ENCODE results near the gene GAA. TPM values are rescaled to one million over a fixed set of nuclear protein-coding genes. Genes with fewer than 3 reads are reported as not detected.
"Not testable (repeated sequence)": the region's sequence is repeated elsewhere in the genome, so short reads cannot be mapped to it uniquely, and the experiment has no call there.

Gene GAA
- total RNA-seq, 1 donor from 2014 or later, result 120 TPM

DNA sequence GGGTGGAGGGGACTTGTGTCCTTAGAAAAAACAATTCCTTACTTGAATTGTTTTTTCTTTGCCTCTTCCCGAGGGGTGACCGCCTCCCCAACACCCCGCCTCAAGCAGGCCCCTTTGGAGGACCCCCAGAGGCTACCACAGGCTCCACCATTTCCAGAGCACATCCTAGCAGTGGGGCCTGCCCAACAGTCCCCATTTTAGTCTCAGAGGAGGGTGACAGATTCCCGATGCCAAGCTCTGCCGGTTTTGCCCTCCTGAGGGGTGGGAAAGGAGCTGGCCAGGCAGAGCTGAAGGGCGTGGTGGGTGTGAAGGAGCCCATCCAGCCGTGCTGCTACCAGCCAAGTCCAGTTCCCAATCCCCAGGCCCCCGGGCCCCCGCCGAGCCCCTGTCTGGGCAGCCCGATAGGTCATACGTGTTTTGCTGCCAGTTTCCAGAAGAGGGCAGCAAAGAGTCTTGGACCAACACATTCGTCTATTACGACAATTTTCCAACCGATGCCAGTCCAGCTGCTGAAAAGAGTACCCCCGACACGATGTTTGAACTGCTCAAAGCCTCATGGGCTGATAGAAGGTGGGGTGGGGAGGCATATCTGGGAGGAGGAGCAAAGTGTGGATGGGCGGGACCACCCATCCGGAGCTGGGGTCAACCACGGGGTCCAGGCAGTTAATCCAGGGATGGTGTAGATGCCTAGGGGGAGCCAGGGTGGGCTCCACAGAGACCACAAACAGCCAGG, 18.8 kb upstream of the GAA start:
- DNase-seq (ENCODE audit: low read depth), result peak; percentile 77

DNA sequence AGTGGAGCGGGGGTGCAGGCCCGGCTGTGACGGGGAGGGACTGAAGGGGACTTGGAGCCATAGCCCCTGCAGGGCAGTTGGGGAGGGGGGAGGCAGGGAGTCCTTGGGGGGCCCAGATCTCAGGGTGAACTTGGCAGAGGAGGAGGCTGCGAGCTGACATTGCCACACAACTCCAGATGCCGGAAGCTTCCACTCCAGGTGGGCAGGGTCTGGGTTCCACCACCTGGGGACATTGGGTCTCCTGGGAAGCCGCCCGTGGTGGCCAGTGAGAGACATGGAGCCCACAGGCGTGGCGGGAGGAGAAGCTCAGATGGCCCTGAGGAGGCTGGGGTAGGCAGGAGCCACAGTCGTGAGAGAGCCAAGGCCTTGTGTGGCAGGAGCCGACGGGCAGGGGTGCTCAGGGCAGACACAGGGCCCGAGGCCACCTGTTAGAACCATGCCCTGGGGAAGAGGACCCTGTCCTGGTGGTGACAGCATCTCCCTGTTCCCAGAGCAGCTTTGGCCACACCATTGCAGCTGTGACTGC, 18.2 kb upstream of the GAA start:
- DNase-seq (ENCODE audit: low read depth), result no peak

- DNase-seq (ENCODE audit: low read depth), result no peak
Observed at GRCh38 chr17:80084773-80085172, 16.6 kb upstream of the GAA start.

DNA sequence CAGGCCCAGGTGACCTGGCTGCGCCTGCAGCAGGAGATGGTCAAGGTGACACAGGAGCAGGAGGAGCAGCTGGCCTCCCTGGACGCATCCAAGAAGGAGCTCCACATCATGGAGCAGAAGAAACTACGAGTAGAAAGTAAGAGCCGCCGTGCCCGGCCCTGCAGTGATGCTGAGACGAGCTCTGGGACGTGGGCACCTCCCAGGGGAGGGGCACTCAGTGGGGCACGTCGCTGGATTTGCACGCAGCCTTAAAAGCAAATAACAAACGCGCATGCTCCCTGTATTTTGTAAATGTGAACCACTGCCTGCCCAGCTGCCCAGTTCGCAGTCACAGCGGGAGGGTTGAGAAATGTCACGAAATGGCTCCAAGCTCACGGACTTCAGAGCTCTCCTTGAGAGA, 15.3 kb upstream of the GAA start:
- DNase-seq (ENCODE audit: low read depth), result no peak

DNA sequence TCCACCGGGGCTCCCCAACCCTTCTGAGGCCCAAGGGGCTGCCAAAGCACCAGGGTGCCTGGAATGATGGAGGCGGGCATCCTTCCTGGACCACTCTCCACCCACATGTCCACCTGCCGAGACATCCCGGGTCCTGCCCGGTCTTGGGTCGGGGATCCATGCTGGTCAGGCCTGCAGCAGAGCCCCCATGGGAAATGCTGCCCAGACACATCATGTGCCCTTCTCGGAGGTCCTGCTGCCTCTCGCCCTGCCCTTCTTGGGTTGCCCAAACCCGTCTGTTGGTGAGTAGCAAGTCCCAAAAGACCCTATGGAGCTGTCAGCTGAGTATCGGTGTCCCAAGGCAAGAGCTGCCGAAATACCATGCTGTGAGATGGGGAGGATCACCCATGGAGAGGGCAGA, 14.8 kb upstream of the GAA start:
- no peak for DNase-seq (ENCODE audit: low read depth)

DNA sequence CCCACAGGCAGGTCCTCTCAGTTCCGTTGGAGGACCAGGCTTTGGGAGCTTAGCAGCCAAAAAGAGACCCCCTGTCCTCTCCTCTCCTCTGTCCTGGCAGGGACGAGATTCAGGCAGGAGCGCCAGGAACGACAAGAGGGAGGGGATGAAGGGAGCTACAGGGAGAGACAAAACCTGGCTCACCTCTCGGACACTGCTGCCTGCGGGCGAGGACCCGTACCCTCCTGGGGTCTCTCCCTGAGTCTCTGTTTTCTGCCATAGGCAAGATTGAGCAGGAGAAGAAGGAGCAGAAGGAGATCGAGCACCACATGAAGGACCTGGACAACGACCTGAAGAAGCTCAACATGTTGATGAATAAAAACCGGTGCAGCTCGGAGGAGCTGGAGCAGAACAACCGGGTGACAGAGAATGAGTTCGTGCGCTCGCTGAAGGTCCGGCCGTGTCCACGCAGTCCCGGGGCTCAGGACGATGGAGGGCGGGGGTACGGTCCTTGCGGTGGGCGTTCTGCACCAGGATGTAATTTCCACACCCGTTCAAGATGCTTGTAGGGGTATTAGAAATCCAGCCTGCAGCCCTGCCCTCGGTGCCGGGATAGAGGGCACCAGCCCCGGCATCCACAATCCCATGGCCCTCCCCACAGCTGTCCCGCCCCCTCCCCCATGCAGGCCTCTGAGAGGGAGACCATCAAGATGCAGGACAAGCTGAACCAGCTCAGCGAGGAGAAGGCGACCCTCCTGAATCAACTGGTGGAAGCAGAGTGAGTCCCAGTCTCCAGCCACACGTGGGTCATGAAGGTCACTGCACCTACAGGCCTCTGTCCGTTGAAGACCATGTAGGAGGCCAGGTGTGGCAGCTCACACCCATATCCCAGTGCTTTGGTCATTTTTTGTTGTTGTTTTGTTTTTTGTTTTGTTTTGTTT, 13.8 kb upstream of the GAA start:
- no peak for DNase-seq (ENCODE audit: low read depth)

GRCh38 chr17:80089762-80090161, 11.6 kb upstream of the GAA start:
- no peak for DNase-seq (ENCODE audit: low read depth)

DNA sequence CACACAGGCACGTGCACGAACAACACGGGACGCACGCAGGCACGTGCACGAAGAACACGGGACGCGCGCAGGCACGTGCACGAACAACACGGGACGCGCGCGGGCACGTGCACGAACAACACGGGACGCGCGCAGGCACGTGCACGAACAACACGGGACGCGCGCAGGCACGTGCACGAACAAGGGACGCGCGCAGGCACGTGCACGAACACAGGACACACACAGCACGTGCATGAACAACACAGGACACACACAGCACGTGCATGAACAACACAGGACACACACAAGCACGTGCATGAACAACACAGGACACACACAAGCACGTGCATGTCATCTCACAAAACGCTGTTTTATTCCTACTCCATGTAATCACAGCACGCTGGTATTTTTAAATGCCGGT, 11.2 kb upstream of the GAA start:
- not testable (repeated sequence) for DNase-seq (ENCODE audit: low read depth)

DNA sequence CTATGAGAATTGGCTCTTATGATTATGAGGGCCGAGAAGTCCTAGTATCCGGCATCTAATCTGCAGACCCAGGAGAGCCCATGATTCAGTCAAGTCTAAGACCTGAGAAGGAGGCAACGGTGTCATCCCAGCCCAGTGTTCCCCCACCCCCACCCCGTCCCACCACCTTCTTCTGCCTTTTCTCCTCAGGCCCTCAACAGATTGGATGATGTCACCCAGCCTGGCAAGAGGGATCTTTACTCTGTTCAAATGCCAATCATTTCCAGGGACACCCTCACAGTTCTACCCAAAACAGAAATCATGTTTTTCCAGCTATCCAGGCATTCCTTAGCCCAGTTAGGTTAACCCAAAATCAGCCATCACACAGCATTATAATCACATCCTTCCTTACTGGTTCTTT, 10.0 kb upstream of the GAA start:
- DNase-seq (ENCODE audit: low read depth), result no peak

DNA sequence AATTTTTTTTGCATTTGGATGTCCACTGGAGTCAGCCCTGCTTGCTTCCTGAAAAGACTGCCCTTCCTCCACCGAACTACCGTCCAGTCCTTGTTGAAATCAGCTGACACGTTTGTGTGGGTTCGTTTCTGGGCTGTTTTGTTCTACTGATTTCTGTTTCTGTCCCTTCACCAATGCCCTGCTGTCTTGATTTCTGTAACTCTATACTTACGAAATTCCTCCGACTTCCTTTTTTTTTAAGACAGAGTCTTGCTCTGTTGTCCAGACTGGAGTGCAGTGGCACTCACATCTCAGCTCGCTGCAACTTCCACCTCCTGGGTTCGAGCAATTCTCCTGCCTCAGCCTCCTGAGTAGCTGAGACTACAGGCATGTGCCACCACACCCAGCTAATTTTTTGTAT, 8.4 kb upstream of the GAA start:
- DNase-seq (ENCODE audit: low read depth), result no peak

DNA sequence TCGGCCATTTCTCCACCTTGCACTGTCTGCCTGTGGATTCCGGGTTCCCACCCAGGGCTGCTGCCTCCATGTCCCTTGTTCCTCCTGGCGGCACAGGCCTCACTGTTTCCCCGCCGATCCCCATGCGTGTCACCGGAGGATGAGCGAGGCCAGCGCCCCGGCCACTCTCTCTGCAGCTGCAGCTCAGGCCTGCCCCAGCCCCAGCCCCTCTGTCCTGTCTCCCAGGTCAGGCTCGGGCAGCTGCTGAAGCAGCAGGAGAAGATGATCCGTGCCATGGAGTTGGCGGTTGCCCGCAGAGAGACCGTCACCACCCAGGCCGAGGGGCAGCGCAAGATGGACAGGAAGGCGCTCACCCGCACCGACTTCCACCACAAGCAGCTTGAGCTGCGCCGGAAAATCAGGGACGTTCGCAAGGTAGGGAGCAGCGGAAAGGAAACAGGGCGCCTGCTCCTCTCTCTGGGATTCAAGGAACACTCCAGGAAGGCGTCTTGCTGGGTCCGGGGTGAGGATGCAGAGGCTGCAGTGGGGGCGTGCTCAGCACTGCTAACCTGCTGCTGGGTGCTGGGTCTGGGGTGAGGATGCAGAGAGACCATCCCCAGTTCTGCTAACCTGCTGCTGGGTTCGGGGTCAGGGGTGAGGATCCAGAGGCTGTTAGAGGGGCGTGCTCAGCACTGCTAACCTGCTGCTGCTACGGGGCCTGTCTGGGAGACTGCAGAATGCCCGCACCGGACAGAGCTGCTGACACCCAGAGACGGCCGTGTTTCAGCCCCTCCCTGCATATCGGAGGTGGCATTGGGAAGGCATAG, 6.1 kb upstream of the GAA start:
- no peak for DNase-seq (ENCODE audit: low read depth)

- DNase-seq (ENCODE audit: low read depth), result peak; percentile 56
Observed at GRCh38 chr17:80095844-80096475, 5.4 kb upstream of the GAA start.

DNA sequence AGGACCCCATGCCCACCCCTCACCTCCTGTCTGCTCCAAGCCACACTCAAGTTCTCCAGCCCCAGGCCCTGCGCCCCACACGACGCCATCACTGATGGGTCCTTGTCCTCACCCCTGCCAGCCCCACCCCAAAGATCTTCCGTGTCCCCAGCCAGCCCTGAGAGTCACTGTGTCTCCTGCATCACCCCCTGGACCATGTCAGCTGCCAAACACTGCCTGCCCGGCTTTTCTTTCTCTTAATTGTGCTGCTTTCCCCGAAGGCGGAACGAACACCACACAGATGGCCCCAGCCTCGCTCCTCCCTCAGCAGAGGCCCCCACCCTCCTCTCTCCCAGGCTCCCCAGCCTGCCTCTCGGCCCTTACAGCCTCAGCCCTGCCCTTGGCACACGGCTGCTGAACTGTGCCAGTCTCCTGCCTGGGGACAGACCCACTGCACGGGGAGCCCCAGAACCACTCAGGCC, 4.8 kb upstream of the GAA start:
- peak; percentile 10 for DNase-seq (ENCODE audit: low read depth)

DNA sequence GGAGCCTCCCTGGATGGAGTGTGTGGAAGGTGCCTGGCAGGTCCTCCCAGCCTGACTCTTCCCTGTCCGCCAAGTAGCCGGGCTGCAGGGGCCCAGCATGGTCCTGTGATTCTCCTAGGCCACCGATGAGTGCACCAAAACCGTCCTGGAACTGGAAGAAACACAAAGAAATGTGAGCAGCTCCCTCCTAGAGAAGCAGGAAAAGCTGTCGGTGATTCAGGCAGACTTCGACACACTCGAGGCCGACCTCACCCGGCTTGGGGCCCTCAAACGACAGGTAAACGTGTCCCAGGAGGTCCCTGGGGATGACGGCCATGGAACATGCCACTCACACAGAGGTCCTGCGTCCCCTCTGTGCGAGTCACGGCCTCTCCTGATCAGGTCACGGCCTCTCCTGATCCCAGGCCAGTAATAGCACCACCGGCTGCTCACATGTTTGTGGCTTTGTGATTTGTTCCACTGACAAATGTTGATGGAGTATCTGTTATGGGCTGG, 4.2 kb upstream of the GAA start:
- peak; percentile 87 for DNase-seq (ENCODE audit: low read depth)

- peak; percentile 40 for DNase-seq (ENCODE audit: low read depth)
Observed at GRCh38 chr17:80097844-80098691, 3.3 kb upstream of the GAA start.

DNA sequence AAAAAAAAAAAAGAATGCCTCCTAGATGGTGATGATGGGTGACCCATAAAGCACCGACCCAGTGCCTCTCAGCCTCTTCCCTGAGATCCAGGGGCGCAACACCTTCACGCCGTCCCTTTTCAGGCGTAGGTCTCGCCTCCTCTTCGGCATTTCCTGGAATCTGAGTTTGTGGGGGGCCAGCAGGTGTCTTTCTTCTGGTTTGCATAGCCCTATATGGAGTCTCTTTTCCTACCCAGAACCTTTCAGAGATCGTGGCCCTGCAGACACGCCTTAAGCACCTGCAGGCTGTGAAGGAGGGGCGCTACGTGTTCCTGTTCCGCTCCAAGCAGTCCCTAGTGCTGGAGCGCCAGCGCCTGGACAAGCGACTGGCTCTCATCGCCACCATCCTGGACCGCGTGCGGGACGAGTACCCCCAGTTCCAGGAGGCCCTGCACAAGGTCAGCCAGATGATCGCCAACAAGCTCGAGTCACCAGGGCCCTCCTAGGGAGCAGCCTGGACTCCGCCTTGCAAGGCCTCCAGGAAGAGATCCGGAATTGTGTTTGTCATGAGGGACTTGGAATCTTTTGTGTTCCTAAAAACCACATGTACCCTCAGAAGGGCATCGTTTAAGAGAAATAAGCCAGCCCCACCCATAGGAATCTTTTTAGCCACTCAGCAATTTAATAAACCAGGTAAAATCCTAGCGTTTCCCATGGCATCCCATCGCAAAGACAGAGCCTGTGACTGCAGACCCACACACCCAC, 1.9 kb upstream of the GAA start:
- DNase-seq (ENCODE audit: low read depth), result no peak

DNA sequence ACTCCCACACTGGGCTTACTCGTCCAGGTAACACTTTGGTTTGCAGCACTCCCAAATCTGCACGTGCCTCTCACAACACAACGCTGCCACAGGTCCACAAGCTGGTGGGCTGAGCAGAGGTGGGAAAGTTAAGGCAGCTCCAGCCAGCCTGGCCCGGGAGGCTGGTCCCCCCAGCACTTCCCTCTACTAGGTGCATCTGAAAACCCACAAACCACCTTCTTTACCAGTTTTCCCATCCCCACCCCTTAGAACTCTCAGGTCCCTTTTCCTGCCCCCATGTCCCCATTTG, 1.4 kb upstream of the GAA start:
- DNase-seq (ENCODE audit: low read depth), result no peak

- peak; percentile 55 for DNase-seq (ENCODE audit: low read depth)
Observed at GRCh38 chr17:80101946-80102663, 724 bp downstream of the GAA start.

All from myocyte (in vitro differentiated cells).